ENCODE measurements around the gene LCN1.

- no peak for TF ChIP-seq EZH2phosphoT487 (IDR thresholded peaks at IDR 0.05; ENCODE audit: borderline replicate concordance, low read length)
- no peak for TF ChIP-seq CTCF (conservative IDR thresholded peaks at IDR 0.05; ENCODE audit: low read depth, low read length)
Observed at GRCh38 chr9:135502873-135503321, 18.3 kb upstream of the LCN1 start.

Data from PC-3 (cell line).